ENCODE data around the gene LARP1B.
"Not testable (repeated sequence)": the region's sequence is repeated elsewhere in the genome, so short reads cannot be mapped to it uniquely, and the experiment has no call there.

The LARP1B gene

GRCh38 chr4:128247906-128248305 lies 186.8 kb downstream of the LARP1B start:
- Histone ChIP-seq H3K9me3 (ENCODE audit: severe bottlenecking) (peaks cover 43% of the 10 kb centered on the region), H3K36me3 (no peaks in the 10 kb centered on the region)

GRCh38 chr4:128249787-128250668 lies 188.9 kb downstream of the LARP1B start:
- DNase-seq = no peak
- H3K27ac ChIP-seq = no peak overlapping the region
- peaks cover 44% of the 10 kb centered on the region for H3K9me3 ChIP-seq (ENCODE audit: severe bottlenecking)
- TF ChIP-seq, protein P1, sequence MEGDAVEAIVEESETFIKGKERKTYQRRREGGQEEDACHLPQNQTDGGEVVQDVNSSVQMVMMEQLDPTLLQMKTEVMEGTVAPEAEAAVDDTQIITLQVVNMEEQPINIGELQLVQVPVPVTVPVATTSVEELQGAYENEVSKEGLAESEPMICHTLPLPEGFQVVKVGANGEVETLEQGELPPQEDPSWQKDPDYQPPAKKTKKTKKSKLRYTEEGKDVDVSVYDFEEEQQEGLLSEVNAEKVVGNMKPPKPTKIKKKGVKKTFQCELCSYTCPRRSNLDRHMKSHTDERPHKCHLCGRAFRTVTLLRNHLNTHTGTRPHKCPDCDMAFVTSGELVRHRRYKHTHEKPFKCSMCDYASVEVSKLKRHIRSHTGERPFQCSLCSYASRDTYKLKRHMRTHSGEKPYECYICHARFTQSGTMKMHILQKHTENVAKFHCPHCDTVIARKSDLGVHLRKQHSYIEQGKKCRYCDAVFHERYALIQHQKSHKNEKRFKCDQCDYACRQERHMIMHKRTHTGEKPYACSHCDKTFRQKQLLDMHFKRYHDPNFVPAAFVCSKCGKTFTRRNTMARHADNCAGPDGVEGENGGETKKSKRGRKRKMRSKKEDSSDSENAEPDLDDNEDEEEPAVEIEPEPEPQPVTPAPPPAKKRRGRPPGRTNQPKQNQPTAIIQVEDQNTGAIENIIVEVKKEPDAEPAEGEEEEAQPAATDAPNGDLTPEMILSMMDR (IDR thresholded peaks at IDR 0.05; ENCODE audit: low read depth, low read length) = no peak
- no peak overlapping the region for H3K4me3 ChIP-seq (ENCODE audit: low read depth, low read length)
- H3K27me3 ChIP-seq (ENCODE audit: insufficient read depth, low read depth, severe bottlenecking) = no peaks in the 10 kb centered on the region
- no peaks in the 10 kb centered on the region for H3K36me3 ChIP-seq

More at GRCh38 chr4:128247906-128248305, 186.8 kb downstream of the LARP1B start:
- Histone ChIP-seq H3K4me3 (ENCODE audit: low read depth, low read length) (no peak overlapping the region), H3K27ac (no peak overlapping the region), H3K27me3 (ENCODE audit: insufficient read depth, low read depth, severe bottlenecking) (no peaks in the 10 kb centered on the region)
- no peak for DNase-seq
- TF ChIP-seq, protein P1 (IDR thresholded peaks at IDR 0.05; ENCODE audit: low read depth, low read length) = no peak

DNA sequence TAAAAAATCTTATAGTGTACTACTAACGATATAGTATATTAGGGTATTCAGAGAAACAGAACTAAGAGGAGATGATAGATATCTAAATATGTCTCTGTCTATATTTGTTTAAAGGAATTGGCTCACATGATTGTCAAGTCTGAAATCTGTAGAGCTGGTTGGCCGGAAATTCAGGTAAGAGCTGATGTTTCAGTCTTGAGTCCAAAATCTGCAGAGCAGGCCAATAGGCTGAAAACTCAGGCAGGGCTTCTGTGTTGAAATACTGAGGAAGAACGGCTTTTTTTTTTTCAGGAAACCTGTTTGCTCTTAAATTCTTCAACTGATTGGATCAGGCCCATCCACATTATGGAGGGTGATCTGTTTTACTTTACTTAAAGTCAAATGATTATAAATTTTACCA lies 194.8 kb downstream of the LARP1B start:
- H3K9me3 ChIP-seq (ENCODE audit: severe bottlenecking) = peaks cover 12% of the 10 kb centered on the region
- TF ChIP-seq, protein P1 (IDR thresholded peaks at IDR 0.05; ENCODE audit: low read depth, low read length) = no peak
- no peak overlapping the region for H3K27ac ChIP-seq
- no peak overlapping the region for H3K4me3 ChIP-seq (ENCODE audit: low read depth, low read length)
- no peaks in the 10 kb centered on the region for H3K36me3 ChIP-seq
- no peak for DNase-seq
- no peaks in the 10 kb centered on the region for H3K27me3 ChIP-seq (ENCODE audit: insufficient read depth, low read depth, severe bottlenecking)

- H3K36me3 ChIP-seq = no peaks in the 10 kb centered on the region
Observed at GRCh38 chr4:128256539-128256938, 195.4 kb downstream of the LARP1B start.

GRCh38 chr4:128258166-128258565 lies 197.1 kb downstream of the LARP1B start:
- H3K4me3 ChIP-seq (ENCODE audit: low read depth, low read length); DNase-seq; H3K27me3 ChIP-seq (ENCODE audit: insufficient read depth, low read depth, severe bottlenecking); H3K9me3 ChIP-seq (ENCODE audit: severe bottlenecking); H3K36me3 ChIP-seq; H3K27ac ChIP-seq: not testable (repeated sequence)

More at GRCh38 chr4:128256539-128256938, 195.4 kb downstream of the LARP1B start:
- TF ChIP-seq, protein P1 (IDR thresholded peaks at IDR 0.05; ENCODE audit: low read depth, low read length) = no peak
- no peak overlapping the region for H3K4me3 ChIP-seq (ENCODE audit: low read depth, low read length)
- peaks cover 6% of the 10 kb centered on the region for H3K9me3 ChIP-seq (ENCODE audit: severe bottlenecking)
- no peaks in the 10 kb centered on the region for H3K27me3 ChIP-seq (ENCODE audit: insufficient read depth, low read depth, severe bottlenecking)
- no peak for DNase-seq
- no peak overlapping the region for H3K27ac ChIP-seq

GRCh38 chr4:128259889-128260288 lies 198.8 kb downstream of the LARP1B start:
- H3K27me3 ChIP-seq (ENCODE audit: insufficient read depth, low read depth, severe bottlenecking); DNase-seq; H3K36me3 ChIP-seq; H3K27ac ChIP-seq; H3K4me3 ChIP-seq (ENCODE audit: low read depth, low read length); H3K9me3 ChIP-seq (ENCODE audit: severe bottlenecking): not testable (repeated sequence)

Measured in WERI-Rb-1 (cell line).